ENCODE measurements around the gene PRCD. TPM values are rescaled to one million over a fixed set of nuclear protein-coding genes. Genes with fewer than 3 reads are reported as not detected.

Gene PRCD
- total RNA-seq, 1 donor from 2014 or later = 21.4 TPM

DNA sequence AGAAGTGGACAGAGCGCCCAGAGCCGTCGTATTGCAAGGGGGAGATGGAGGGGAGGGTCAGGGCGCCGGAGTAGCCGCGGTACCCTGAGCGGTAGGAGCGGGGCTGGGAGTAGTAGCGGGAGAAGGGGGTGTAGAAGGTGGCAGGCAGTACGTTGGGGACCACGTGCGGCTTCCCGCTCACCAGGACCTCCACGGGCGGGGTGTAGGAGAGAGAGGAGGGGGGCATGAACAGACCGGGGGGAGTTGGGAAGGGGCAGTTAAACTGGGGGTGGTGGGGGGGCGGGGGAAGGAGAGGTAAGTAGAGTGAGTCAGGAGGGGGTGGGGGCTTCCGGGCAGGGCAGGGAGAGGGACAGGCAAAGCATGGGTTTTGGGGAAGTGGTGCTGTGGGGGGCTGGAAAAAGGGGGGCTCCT lies 29.0 kb downstream of the PRCD start:
- intact Hi-C loops (cut with DNase I) = no loop called here
- H3K27ac ChIP-seq = no peak overlapping the region

DNA sequence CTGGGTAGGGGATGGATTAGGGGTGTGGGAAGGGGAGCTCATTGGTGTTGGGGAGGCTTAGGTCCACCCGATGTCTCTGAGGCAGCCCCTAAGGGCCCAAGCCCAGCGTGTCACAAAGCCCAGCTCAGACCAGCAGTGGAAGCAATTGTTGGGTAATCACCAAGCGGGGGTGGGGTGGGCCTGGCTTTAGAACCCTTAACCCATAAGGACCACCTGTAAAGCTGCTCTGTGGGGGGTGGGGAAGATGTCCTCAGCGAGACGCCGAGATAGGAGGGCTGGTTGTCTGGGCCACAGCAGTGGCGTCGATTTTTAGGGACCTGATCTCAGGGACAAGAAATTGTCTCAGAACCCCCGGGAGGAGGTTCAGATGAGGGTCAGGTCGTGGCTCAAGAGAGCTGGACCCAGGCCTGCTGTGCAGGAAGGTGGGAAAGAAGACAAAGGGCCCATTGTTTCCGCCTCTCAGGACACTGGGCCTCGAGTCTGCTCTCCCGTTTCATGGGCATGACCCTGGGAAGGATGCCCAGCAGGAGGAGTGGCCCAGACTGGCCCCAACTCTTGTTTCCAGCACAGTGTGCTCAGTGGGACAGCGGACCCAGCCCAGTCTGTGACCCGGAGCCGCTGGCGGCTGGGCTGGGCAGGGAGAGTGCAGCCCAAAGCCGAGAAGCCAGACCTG lies 29.9 kb downstream of the PRCD start:
- TF ChIP-seq, protein P1, sequence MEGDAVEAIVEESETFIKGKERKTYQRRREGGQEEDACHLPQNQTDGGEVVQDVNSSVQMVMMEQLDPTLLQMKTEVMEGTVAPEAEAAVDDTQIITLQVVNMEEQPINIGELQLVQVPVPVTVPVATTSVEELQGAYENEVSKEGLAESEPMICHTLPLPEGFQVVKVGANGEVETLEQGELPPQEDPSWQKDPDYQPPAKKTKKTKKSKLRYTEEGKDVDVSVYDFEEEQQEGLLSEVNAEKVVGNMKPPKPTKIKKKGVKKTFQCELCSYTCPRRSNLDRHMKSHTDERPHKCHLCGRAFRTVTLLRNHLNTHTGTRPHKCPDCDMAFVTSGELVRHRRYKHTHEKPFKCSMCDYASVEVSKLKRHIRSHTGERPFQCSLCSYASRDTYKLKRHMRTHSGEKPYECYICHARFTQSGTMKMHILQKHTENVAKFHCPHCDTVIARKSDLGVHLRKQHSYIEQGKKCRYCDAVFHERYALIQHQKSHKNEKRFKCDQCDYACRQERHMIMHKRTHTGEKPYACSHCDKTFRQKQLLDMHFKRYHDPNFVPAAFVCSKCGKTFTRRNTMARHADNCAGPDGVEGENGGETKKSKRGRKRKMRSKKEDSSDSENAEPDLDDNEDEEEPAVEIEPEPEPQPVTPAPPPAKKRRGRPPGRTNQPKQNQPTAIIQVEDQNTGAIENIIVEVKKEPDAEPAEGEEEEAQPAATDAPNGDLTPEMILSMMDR (IDR thresholded peaks at IDR 0.05) = no peak
- peak in 1 of 2 donors; percentile 20 for TF ChIP-seq POLR2AphosphoS5 (IDR thresholded peaks at IDR 0.05; ENCODE audit: insufficient read depth in 1 of 2, low read depth in 1 of 2)
- peaks cover 0 to 2% of the 10 kb centered on the region in 2 donors for H3K36me3 ChIP-seq
- peaks cover 20% of the 10 kb centered on the region for H3K4me1 ChIP-seq
- DNase-seq (ENCODE audit: extremely low spot score in 2 of 2) = no peak
- no peaks in the 10 kb centered on the region for H3K9me3 ChIP-seq
- H3K27me3 ChIP-seq = no peaks in the 10 kb centered on the region
- no peak overlapping the region for H3K27ac ChIP-seq
- intact Hi-C loops (cut with DNase I) = no loop called here
- H3K4me3 ChIP-seq = no peak overlapping the region

More for the DNA sequence above, 29.0 kb downstream of the PRCD start:
- Histone ChIP-seq H3K27me3 (no peaks in the 10 kb centered on the region), H3K9me3 (no peaks in the 10 kb centered on the region), H3K4me1 (peaks cover 20% of the 10 kb centered on the region), H3K4me3 (no peak overlapping the region), H3K36me3 (peaks cover 0 to 10% of the 10 kb centered on the region in 2 donors)
- TF ChIP-seq, protein P1 (IDR thresholded peaks at IDR 0.05) = no peak
- TF ChIP-seq POLR2AphosphoS5 (IDR thresholded peaks at IDR 0.05; ENCODE audit: insufficient read depth in 1 of 2, low read depth in 1 of 2) (no peak), POLR2A (IDR thresholded peaks at IDR 0.05) (no peak)
- DNase-seq (ENCODE audit: extremely low spot score in 2 of 2) = peak in 1 of 2 donors; percentile 94

DNA sequence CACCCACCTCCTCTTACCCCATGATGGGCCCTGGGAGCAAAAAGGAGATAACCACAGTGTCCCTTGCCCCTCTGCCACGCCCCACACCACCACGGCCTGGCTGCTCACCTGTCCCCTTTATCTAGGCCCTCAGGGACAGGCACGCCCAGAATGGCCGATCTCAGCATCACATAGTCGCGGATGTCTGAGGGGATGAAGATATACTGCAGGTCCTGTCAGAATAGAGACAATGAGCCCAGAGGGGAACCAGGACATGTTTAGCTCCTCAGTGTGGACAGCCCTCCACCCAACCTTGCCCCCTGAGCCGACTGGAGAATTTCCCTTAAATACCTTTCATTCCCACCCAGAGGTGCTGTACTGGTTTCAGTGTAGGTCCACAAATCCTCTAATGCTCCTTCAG lies 30.6 kb downstream of the PRCD start:
- Histone ChIP-seq H3K36me3 (no peaks in the 10 kb centered on the region), H3K27me3 (no peaks in the 10 kb centered on the region), H3K27ac (no peak overlapping the region), H3K4me1 (peaks cover 20% of the 10 kb centered on the region), H3K4me3 (no peak overlapping the region), H3K9me3 (no peaks in the 10 kb centered on the region)
- TF ChIP-seq POLR2AphosphoS5 (IDR thresholded peaks at IDR 0.05; ENCODE audit: insufficient read depth in 1 of 2, low read depth in 1 of 2) (no peak), POLR2A (IDR thresholded peaks at IDR 0.05) (no peak)
- TF ChIP-seq, protein P1 (IDR thresholded peaks at IDR 0.05) = no peak
- DNase-seq (ENCODE audit: extremely low spot score in 2 of 2) = no peak
- intact Hi-C loops (cut with DNase I) = no loop called here

DNA sequence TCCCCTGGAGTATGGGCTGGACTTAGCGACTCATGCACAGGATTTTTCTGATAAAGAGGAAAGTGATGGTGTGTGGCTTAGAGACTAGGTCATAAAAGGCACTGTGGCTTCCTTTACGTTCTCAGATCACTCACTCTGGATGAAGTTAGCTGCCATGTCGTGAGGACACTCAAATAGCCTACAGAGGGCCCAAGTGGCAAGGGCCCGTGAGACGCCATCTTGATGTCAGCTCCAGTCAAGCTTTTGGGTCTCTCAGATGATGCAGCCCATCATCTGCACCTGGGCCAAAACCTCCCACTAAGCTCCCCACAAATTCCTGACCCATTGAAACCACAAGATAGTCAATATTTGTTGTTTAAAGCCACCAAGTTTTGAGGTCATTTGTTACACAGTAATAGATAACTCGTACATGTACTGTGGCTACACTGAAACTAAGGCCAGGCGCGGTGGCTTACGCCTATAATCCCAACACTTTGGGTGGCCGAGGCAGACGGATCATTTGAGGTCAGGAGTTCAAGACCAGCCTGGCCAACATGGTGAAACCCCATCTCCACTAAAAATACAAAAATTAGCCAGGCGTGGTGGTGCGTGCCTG lies 31.1 kb downstream of the PRCD start:
- no peak for DNase-seq (ENCODE audit: extremely low spot score in 2 of 2)
- intact Hi-C loops (cut with DNase I) = no loop called here
- no peak overlapping the region for H3K4me3 ChIP-seq
- H3K27me3 ChIP-seq = no peaks in the 10 kb centered on the region
- H3K4me1 ChIP-seq = peaks cover 20% of the 10 kb centered on the region
- no peaks in the 10 kb centered on the region for H3K36me3 ChIP-seq
- no peak overlapping the region for H3K27ac ChIP-seq
- H3K9me3 ChIP-seq = no peaks in the 10 kb centered on the region
- TF ChIP-seq POLR2A (IDR thresholded peaks at IDR 0.05) = no peak
- TF ChIP-seq, protein P1 (IDR thresholded peaks at IDR 0.05) = no peak
- TF ChIP-seq POLR2AphosphoS5 (IDR thresholded peaks at IDR 0.05; ENCODE audit: insufficient read depth in 1 of 2, low read depth in 1 of 2) = no peak

All from vagina (tissue), 2 donors.